MCF 10A (cell line): ENCODE results near the gene CAT. TPM values are rescaled to one million over a fixed set of nuclear protein-coding genes. Genes with fewer than 3 reads are reported as not detected.

ENCODE experiments used
- Bru-seq: library from RNA; stranded (reverse); fragments of 400-500 nt; gene quantifications from one replicate; lab custom pipeline; 2021; lab: Mats Ljungman, UMichigan
- BruChase-seq, 2 experiments: library from RNA; stranded (reverse); fragments of 400-500 nt; gene quantifications; one replicate each; lab custom pipeline; 2021; lab: Mats Ljungman, UMichigan
- BruUV-seq: library from RNA; stranded (reverse); fragments of 400-500 nt; replicated peaks from 2 replicates; lab custom pipeline; 2021; lab: Mats Ljungman, UMichigan
- CTCF ChIA-PET: fragments of 300-600 bp; sonication (Branson Sonifier 250); formaldehyde crosslinking; extraction: SDS; loops from one replicate; lab custom pipeline; 2021; ENCODE audit warnings: antibody characterized with exemption, inconsistent platforms; lab: Yijun Ruan, JAX
- POLR2A ChIA-PET: fragments of 300-600, 350-650 bp; sonication (Branson Sonifier 250); formaldehyde crosslinking; extraction: SDS; loops from one replicate; lab custom pipeline; 2020; ENCODE audit warnings: antibody characterized with exemption, inconsistent platforms; lab: Yijun Ruan, JAX
- DNase-seq: peaks from one replicate; pipeline ENCODE4 v3.0.0-alpha.2; 2018; ENCODE audit not compliant: unreplicated experiment
- H3K27ac Mint-ChIP-seq: one replicate; pipeline ENCODE4 v1.8.0; 2022; ENCODE audit warnings: mild to moderate bottlenecking, low read depth, mixed read lengths; ENCODE audit not compliant: unreplicated experiment
- H3K27me3 Mint-ChIP-seq: one replicate; pipeline ENCODE4 v1.8.0; 2022; ENCODE audit warnings: mixed read lengths; ENCODE audit not compliant: insufficient read depth, unreplicated experiment
- H3K36me3 Mint-ChIP-seq: one replicate; pipeline ENCODE4 v1.8.0; 2022; ENCODE audit warnings: mild to moderate bottlenecking, moderate library complexity, mixed read lengths; ENCODE audit not compliant: insufficient read depth, unreplicated experiment
- H3K4me1 Mint-ChIP-seq: one replicate; pipeline ENCODE4 v1.8.0; 2022; ENCODE audit warnings: mixed read lengths; ENCODE audit not compliant: insufficient read depth, unreplicated experiment
- H3K4me3 Mint-ChIP-seq: one replicate; pipeline ENCODE4 v1.8.0; 2022; ENCODE audit warnings: mild to moderate bottlenecking, moderate library complexity, mixed read lengths; ENCODE audit not compliant: unreplicated experiment
- H3K9me3 Mint-ChIP-seq: one replicate; pipeline ENCODE4 v1.8.0; 2022; ENCODE audit warnings: mixed read lengths; ENCODE audit not compliant: unreplicated experiment
- CTCF ChIP-seq: fragments of 200-600 bp; IDR thresholded peaks from one replicate; pipeline ENCODE4 v1.8.0; 2022; ENCODE audit warnings: antibody characterized with exemption, mild to moderate bottlenecking; ENCODE audit not compliant: unreplicated experiment
- intact Hi-C: fragments of 100-400 bp; cut with micrococcal nuclease; formaldehyde crosslinking; loops from 2 replicates; pipeline ENCODE4 v1.14.1; 2022
- long read RNA-seq: library from polyadenylated mRNA; stranded (forward); transcript quantifications from one replicate; pipeline ENCODE4 v2.0.0, GENCODE V29; 2022
- total RNA-seq: library from RNA; stranded (reverse); gene quantifications from 2 replicates; pipeline ENCODE4 v1.2.3, GENCODE V29; 2022

CAT gene
- total RNA-seq (9.5 and 12.1 TPM in 2 replicates), Bru-seq, nascent RNA (percentile 55 among the genes with signal in this experiment), BruChase-seq, experiment 1, labeled RNA remaining after a 6-hour chase (percentile 61 among the genes with signal in this experiment), BruChase-seq, experiment 2, labeled RNA remaining after a 2-hour chase (percentile 51 among the genes with signal in this experiment)
- long read RNA-seq, transcript CAT-201 (13 exons, 2,302 nt) = major isoform, 29 of 30 reads
- long read RNA-seq, partial matches to known transcripts = 1 of 30 reads
- long read RNA-seq, other reads (novel, unspliced or antisense) = 0 of 30 reads

GRCh38 chr11:34438529-34439507 lies at the start of gene CAT:
CAT (plus strand) TSS chr11:34438934; CDS start chr11:34439014, 80 bp downstream.
- TF ChIP-seq CTCF = no peak
- Mint-ChIP-seq H3K4me3 (peak within 1 kb of the TSS; percentile 97), H3K27ac (peak within 1 kb of the TSS; percentile 96), H3K27me3 (no peaks in the 10 kb centered on the region), H3K36me3 (no peaks in the 10 kb centered on the region), H3K4me1 (peaks cover 9% of the 10 kb centered on the region), H3K9me3 (no peaks in the 10 kb centered on the region)
- intact Hi-C loops = loop anchor here (2.0 kb wide), 1 partner anchor 68 kb away; no protein-coding TSS in a partner anchor
- ChIA-PET POLR2A (interaction anchor here (0.6 to 4.2 kb wide), 31 partner anchors 9 to 1206 kb away, joined by 3 to 45 read pairs (median 4); no protein-coding TSS in a partner anchor), CTCF (interaction anchor here (0.6 to 2.4 kb wide), 9 partner anchors 21 to 72 kb away, joined by 3 to 8 read pairs (median 4); no protein-coding TSS in a partner anchor)
- no TSS peak for BruUV-seq
- DNase-seq = peak; percentile 97

GRCh38 chr11:34394771-34395300 lies 43.9 kb upstream of the CAT start:
- Mint-ChIP-seq H3K4me1 (peaks cover 6% of the 10 kb centered on the region), H3K36me3 (no peaks in the 10 kb centered on the region), H3K4me3 (no peak overlapping the region), H3K27ac (no peak overlapping the region), H3K9me3 (peaks cover 8% of the 10 kb centered on the region), H3K27me3 (no peaks in the 10 kb centered on the region)
- intact Hi-C loops = no loop called here
- DNase-seq = no peak
- ChIA-PET POLR2A (interaction anchor here (1.5 to 5.2 kb wide), 6 partner anchors 9 to 44 kb away, joined by 3 to 42 read pairs (median 7); partner anchors contain the start of gene CAT), CTCF (interaction anchor here (0.6 to 2.4 kb wide), 5 partner anchors 14 to 974 kb away, joined by 3 to 9 read pairs (median 4); no protein-coding TSS in a partner anchor)
- no peak for TF ChIP-seq CTCF
- no TSS peak for BruUV-seq

GRCh38 chr11:34395916-34396550 lies 42.7 kb upstream of the CAT start:
- Mint-ChIP-seq H3K4me3 (no peak overlapping the region), H3K36me3 (no peaks in the 10 kb centered on the region), H3K4me1 (peaks cover 6% of the 10 kb centered on the region), H3K27ac (no peak overlapping the region), H3K9me3 (peaks cover 8% of the 10 kb centered on the region), H3K27me3 (no peaks in the 10 kb centered on the region)
- CTCF ChIA-PET = interaction anchor here (0.7 to 2.4 kb wide), 7 partner anchors 8 to 977 kb away, joined by 3 to 9 read pairs (median 4); no protein-coding TSS in a partner anchor
- no peak for TF ChIP-seq CTCF
- BruUV-seq = no TSS peak
- DNase-seq = peak; percentile 84
- intact Hi-C loops = no loop called here
- POLR2A ChIA-PET = interaction anchor here (0.5 to 5.2 kb wide), 15 partner anchors 8 to 818 kb away, joined by 3 to 42 read pairs (median 3); partner anchors contain the start of gene CAT
